K562 (cell line): ENCODE results near the gene HLTF. TPM values are rescaled to one million over a fixed set of nuclear protein-coding genes. Genes with fewer than 3 reads are reported as not detected.
A peak's percentile ranks its signal among the peaks of the same experiment; 100 is the strongest.

ENCODE experiments used
- CBFB ChIP-seq: sonication (generic); formaldehyde crosslinking; IDR thresholded peaks from 2 replicates; pipeline ENCODE4 v1.4.0; 2020; ENCODE audit warnings: mild to moderate bottlenecking, missing genetic modification reagents
- CBX3 ChIP-seq, 2 experiments: IDR thresholded peaks; 1 replicate in 1 of 2; 2 replicates in 1 of 2; pipeline ENCODE4 v1.6.1; 2012; ENCODE audit warnings: inconsistent platforms in 2 of 2, low read length in 2 of 2, borderline replicate concordance in 1 of 2, control low read depth in 1 of 2
- CBX8 ChIP-seq: fragments of 200-600 bp; sonication (generic); IDR thresholded peaks from 2 replicates; pipeline ENCODE4 v1.6.1; 2012; ENCODE audit warnings: borderline replicate concordance, mixed run types, low read depth, mild to moderate bottlenecking, moderate library complexity, mixed read lengths, low read length, control low read depth, inconsistent platforms; ENCODE audit not compliant: poor library complexity, severe bottlenecking; ENCODE audit errors: extremely low read depth
- ETV5 ChIP-seq: sonication (generic); formaldehyde crosslinking; IDR thresholded peaks from 2 replicates; pipeline ENCODE4 v1.4.0; 2020; ENCODE audit warnings: low read depth, mild to moderate bottlenecking, missing genetic modification reagents
- FOSL1 ChIP-seq: fragments of 200-800 bp; sonication (Bioruptor generic); conservative IDR thresholded peaks from 2 replicates; pipeline ENCODE4 v1.6.1; 2016; ENCODE audit warnings: missing genetic modification characterization, missing compliant biosample characterization
- FOXK1 ChIP-seq: sonication (generic); formaldehyde crosslinking; IDR thresholded peaks from 2 replicates; pipeline ENCODE4 v1.8.0; 2022; ENCODE audit warnings: missing genetic modification reagents, mild to moderate bottlenecking, borderline replicate concordance
- FOXK2 ChIP-seq, 2 experiments: fragments of 450-650 bp; IDR thresholded peaks in 1 of 2; conservative IDR thresholded peaks in 1 of 2; 2 replicates each; pipeline ENCODE4 v1.6.1; 2016; ENCODE audit warnings: low read depth in 2 of 2, mild to moderate bottlenecking in 1 of 2
- HOMEZ ChIP-seq: fragments of 250-450 bp; sonication (Bioruptor Pico); IDR thresholded peaks from 2 replicates; pipeline ENCODE4 v1.4.0; 2020; ENCODE audit warnings: mild to moderate bottlenecking, moderate library complexity
- JUN ChIP-seq, 2 experiments: sonication (generic) in 1 of 2; formaldehyde crosslinking in 1 of 2; IDR thresholded peaks; 2 replicates each; pipeline versions ENCODE4 v1.6.1 to v1.8.0; 2012 to 2022; ENCODE audit warnings: borderline replicate concordance in 2 of 2, mild to moderate bottlenecking in 2 of 2, improper control_type of control experiment in 1 of 2, low read depth in 1 of 2, low read length in 1 of 2, missing genetic modification reagents in 1 of 2
- MYBL2 ChIP-seq, 2 experiments: fragments of 450-650 bp in 1 of 2; sonication (generic) in 1 of 2; formaldehyde crosslinking in 1 of 2; IDR thresholded peaks; 2 replicates each; pipeline versions ENCODE4 v1.6.1 to v1.8.1; 2017 to 2022; ENCODE audit warnings: borderline replicate concordance in 1 of 2, inconsistent platforms in 1 of 2, low read depth in 1 of 2, mild to moderate bottlenecking in 1 of 2, missing genetic modification reagents in 1 of 2, moderate library complexity in 1 of 2
- POLR2AphosphoS5 ChIP-seq: IDR thresholded peaks from 2 replicates; pipeline ENCODE4 v1.6.1; 2011; ENCODE audit warnings: mild to moderate bottlenecking, low read depth, low read length, moderate library complexity; ENCODE audit not compliant: control insufficient read depth, insufficient read depth
- PREB ChIP-seq: sonication (generic); formaldehyde crosslinking; IDR thresholded peaks from 2 replicates; pipeline ENCODE4 v1.8.1; 2023; ENCODE audit warnings: mild to moderate bottlenecking, missing genetic modification reagents
- RBM17 ChIP-seq: fragments of 200-400 bp; formaldehyde crosslinking; IDR thresholded peaks from 2 replicates; pipeline ENCODE4 v1.6.1; 2017; ENCODE audit warnings: low read depth, mild to moderate bottlenecking, low read length, borderline replicate concordance
- SP2 ChIP-seq: IDR thresholded peaks from 2 replicates; pipeline ENCODE4 v1.6.1; 2011; ENCODE audit warnings: mild to moderate bottlenecking, low read depth, low read length, moderate library complexity; ENCODE audit not compliant: poor library complexity, severe bottlenecking; ENCODE audit errors: extremely low read depth
- STAT5B ChIP-seq: fragments of 250-450 bp; sonication (Bioruptor Pico); IDR thresholded peaks from 2 replicates; pipeline ENCODE4 v1.8.0; 2021; ENCODE audit warnings: mild to moderate bottlenecking, inconsistent platforms
- THRAP3 ChIP-seq: fragments of 450-650 bp; IDR thresholded peaks from 2 replicates; pipeline ENCODE4 v1.6.1; 2016; ENCODE audit warnings: mild to moderate bottlenecking, inconsistent platforms, borderline replicate concordance
- USF2 ChIP-seq: sonication (generic); formaldehyde crosslinking; IDR thresholded peaks from 2 replicates; pipeline ENCODE4 v1.5.0; 2020; ENCODE audit warnings: missing genetic modification reagents
- ZNF253 ChIP-seq: fragments of 250-450 bp; sonication (Bioruptor Pico); conservative IDR thresholded peaks from 2 replicates; pipeline ENCODE4 v1.6.1; 2021; ENCODE audit warnings: mild to moderate bottlenecking
- ZNF282 ChIP-seq: sonication (generic); formaldehyde crosslinking; IDR thresholded peaks from 2 replicates; pipeline ENCODE4 v1.8.1; 2023; ENCODE audit warnings: missing genetic modification reagents
- ZNF696 ChIP-seq: fragments of 250-450 bp; sonication (Bioruptor Pico); conservative IDR thresholded peaks from 2 replicates; pipeline ENCODE4 v1.4.0; 2020; ENCODE audit warnings: mild to moderate bottlenecking, moderate library complexity
- ZNF766 ChIP-seq: fragments of 200-800 bp; sonication (Bioruptor generic); conservative IDR thresholded peaks from 2 replicates; pipeline ENCODE4 v1.6.1; 2016; ENCODE audit warnings: missing genetic modification characterization, missing compliant biosample characterization
- ZNF785 ChIP-seq: fragments of 250-450 bp; sonication (Bioruptor Pico); IDR thresholded peaks from 2 replicates; pipeline ENCODE4 v1.4.0; 2020; ENCODE audit warnings: mild to moderate bottlenecking
- polyA plus RNA-seq, 8 experiments: library from polyadenylated mRNA; depleted of rRNA in 4 of 8; stranded (reverse) in 5 of 8; unstranded in 3 of 8; fragments of >200 nt; fragmentation: Nextera tagmentation in 2 of 8; fragmentation: Illumina TruSeq in 1 of 8; extraction: Ambion mirVana in 2 of 8; extraction: Trizol in 1 of 8; gene quantifications; 2 replicates each; pipeline versions ENCODE4 v1.2.1 to v1.2.3, GENCODE V29; 2011 to 2014; ENCODE audit warnings: inconsistent platforms in 1 of 8, missing spikeins in 1 of 8
- total RNA-seq, 7 experiments: library from RNA; depleted of rRNA in 6 of 7; stranded (reverse); fragments of >200 nt in 6 of 7; fragmentation: Illumina TruSeq in 2 of 7; extraction: Trizol in 2 of 7; gene quantifications; 2 replicates each; pipeline versions ENCODE4 v1.2.1 to v1.2.3, GENCODE V29; 2011 to 2021; ENCODE audit warnings: low replicate concordance in 1 of 7

The HLTF gene
- total and polyA plus RNA-seq, 9 of the 15 experiments (the other 6 are each of a cell fraction or from before 2014, with no cell fraction given): 35.1 to 82.4 (median 50.4) TPM

GRCh38 chr3:149129326-149130205, 43.2 kb upstream of the HLTF start, which contains the start of gene HPS3 (continued):
- TF ChIP-seq HOMEZ: 0 out of 2 replicates have a peak, but pooled peaks have one; percentile 32
- peak in 1 of 2 experiments; percentile 37; a peak in 1 of 4 replicates for TF ChIP-seq FOXK2 (conservative IDR thresholded peaks at IDR 0.05 in 1 of 2, IDR thresholded peaks at IDR 0.05 in 1 of 2; ENCODE audit: low read depth in 2 of 2)
- no peak for TF ChIP-seq STAT5B (CRISPR knock-in tag)
- no peak for TF ChIP-seq ZNF766 (CRISPR knock-in tag)
- TF ChIP-seq RBM17: no peak
- TF ChIP-seq ZNF253 (CRISPR knock-in tag): no peak
- peak; percentile 97 for TF ChIP-seq USF2
- TF ChIP-seq CBFB (CRISPR knock-in tag): peak; percentile 18; the same call in 1 of the 2 replicates
- peak; percentile 41; the same call in 1 of the 2 replicates for TF ChIP-seq JUN (IDR thresholded peaks at IDR 0.05; ENCODE audit: borderline replicate concordance, low read depth, low read length)
- no peak for TF ChIP-seq JUN (CRISPR knock-in tag; IDR thresholded peaks at IDR 0.05; ENCODE audit: borderline replicate concordance)
- no peak for TF ChIP-seq SP2
- TF ChIP-seq PREB (CRISPR knock-in tag): no peak
- no peak for TF ChIP-seq CBX3 (IDR thresholded peaks at IDR 0.05; ENCODE audit: borderline replicate concordance in 1 of 2, low read length in 2 of 2)
- TF ChIP-seq CBX8: no peak
- TF ChIP-seq ZNF696 (CRISPR knock-in tag): no peak
- no peak for TF ChIP-seq ZNF785 (CRISPR knock-in tag)
- no peak for TF ChIP-seq MYBL2 (IDR thresholded peaks at IDR 0.05; ENCODE audit: low read depth)
- no peak for TF ChIP-seq MYBL2 (CRISPR knock-in tag; IDR thresholded peaks at IDR 0.05; ENCODE audit: borderline replicate concordance)
- no peak for TF ChIP-seq ZNF282
- no peak for TF ChIP-seq THRAP3
- TF ChIP-seq FOXK1: no peak
- peak; percentile 64; the same call in 1 of the 2 replicates for TF ChIP-seq POLR2AphosphoS5
- no peak for TF ChIP-seq ETV5
- TF ChIP-seq FOSL1 (tag): peak; percentile 45; the same call in 1 of the 2 replicates
